NK-92 (cell line): ENCODE results near the gene ATP2B2.

Source experiments
- DNase-seq: peaks from one replicate; lab custom pipeline; 2025; ENCODE audit not compliant: unreplicated experiment; lab: John Stamatoyannopoulos, UW

Gene ATP2B2

GRCh38 chr3:10470120-10471053, 35.0 kb downstream of the ATP2B2 start:
- no peak for DNase-seq

GRCh38 chr3:10469441-10470119, 35.8 kb downstream of the ATP2B2 start:
- no peak for DNase-seq

GRCh38 chr3:10468613-10469354, 36.6 kb downstream of the ATP2B2 start:
- DNase-seq, result no peak

GRCh38 chr3:10467904-10468612, 37.3 kb downstream of the ATP2B2 start:
- no peak for DNase-seq

GRCh38 chr3:10467204-10467603, 38.2 kb downstream of the ATP2B2 start:
- DNase-seq, result no peak

- DNase-seq, result no peak
These were observed 39.2 kb downstream of the ATP2B2 start for GRCh38 chr3:10466186-10466585.

- no peak for DNase-seq
These were observed 40.2 kb downstream of the ATP2B2 start for GRCh38 chr3:10465161-10465560.

GRCh38 chr3:10463533-10464434, 41.6 kb downstream of the ATP2B2 start:
- no peak for DNase-seq

GRCh38 chr3:10462641-10463532, 42.5 kb downstream of the ATP2B2 start:
- no peak for DNase-seq

- DNase-seq, result no peak
These were observed 44.3 kb downstream of the ATP2B2 start for GRCh38 chr3:10460951-10461545.

- DNase-seq, result no peak
These were observed 45.2 kb downstream of the ATP2B2 start for GRCh38 chr3:10459954-10460754.

- DNase-seq, result no peak
These were observed 47.8 kb downstream of the ATP2B2 start for GRCh38 chr3:10457560-10457959.

- no peak for DNase-seq
These were observed 48.4 kb downstream of the ATP2B2 start for GRCh38 chr3:10456981-10457380.

- DNase-seq, result no peak
These were observed 49.9 kb downstream of the ATP2B2 start for GRCh38 chr3:10455545-10455914.

GRCh38 chr3:10454907-10455544, 50.4 kb downstream of the ATP2B2 start:
- no peak for DNase-seq

- DNase-seq, result no peak
These were observed 51.8 kb downstream of the ATP2B2 start for GRCh38 chr3:10453431-10454163.
